22Rv1 (cell line): Measurements from ENCODE around the gene SPSB1.

ENCODE experiments used
- CTCF ChIP-seq: fragments of 450-650 bp; IDR thresholded peaks from 2 replicates; pipeline ENCODE4 v1.5.1; 2017; ENCODE audit warnings: mild to moderate bottlenecking
- ZFX ChIP-seq: fragments of 450-650 bp; IDR thresholded peaks from 2 replicates; pipeline ENCODE4 v1.6.1; 2017; ENCODE audit warnings: antibody characterized with exemption, borderline replicate concordance

- TF ChIP-seq CTCF (no peak), ZFX (no peak)
Measured at GRCh38 chr1:9269721-9270120, 23.0 kb upstream of the SPSB1 start.
